CD4-positive, alpha-beta T cell (primary cell): ENCODE measurements around the gene SLC25A39. TPM values are rescaled to one million over a fixed set of nuclear protein-coding genes. Genes with fewer than 3 reads are reported as not detected.

Experiments used
- ATAC-seq: fragments of 200-7000 bp; cut with Tn5 transposase; one replicate; pipeline ENCODE4 v1.10.0; 2022; ENCODE audit warnings: mild to moderate bottlenecking; ENCODE audit not compliant: poor library complexity
- CTCF ChIA-PET: fragments of 350-600 bp; sonication (Branson Sonifier 250); formaldehyde crosslinking; loops from one replicate; lab custom pipeline; 2021; ENCODE audit warnings: antibody characterized with exemption, inconsistent platforms; lab: Charles Lee
- POLR2A ChIA-PET: fragments of 350-600 bp; sonication (Branson Sonifier 250); formaldehyde crosslinking; loops from one replicate; lab custom pipeline; 2021; ENCODE audit warnings: antibody characterized with exemption, inconsistent platforms; lab: Charles Lee
- DNase-seq, 14 experiments: peaks; one replicate each; pipeline ENCODE4 v3.0.0-alpha.2; 2013 to 2020; ENCODE audit warnings: mixed read lengths in 2 of 14
- H3K27ac ChIP-seq, 2 donors: one replicate each; pipeline versions ENCODE4 v1.5.1 to v1.7.0; 2013; ENCODE audit warnings: low read length in 2 of 2, low read depth in 1 of 2, mild to moderate bottlenecking in 1 of 2
- H3K27me3 ChIP-seq, 2 experiments: 1 replicate in 1 of 2; 2 replicates in 1 of 2; pipeline versions ENCODE4 v1.6.1 to v1.7.0; 2013; ENCODE audit warnings: low read length in 2 of 2, control low read depth in 1 of 2, mild to moderate bottlenecking in 1 of 2, moderate library complexity in 1 of 2; ENCODE audit not compliant: insufficient read depth in 2 of 2, control insufficient read depth in 1 of 2
- H3K36me3 ChIP-seq: one replicate; pipeline ENCODE4 v1.6.1; 2013; ENCODE audit warnings: low read length, control low read depth; ENCODE audit not compliant: insufficient read depth
- H3K4me1 ChIP-seq: one replicate; pipeline ENCODE4 v1.6.1; 2013; ENCODE audit warnings: low read length, control low read depth; ENCODE audit not compliant: insufficient read depth
- H3K4me3 ChIP-seq: one replicate; pipeline ENCODE4 v1.5.1; 2013; ENCODE audit warnings: mild to moderate bottlenecking, low read length, moderate library complexity
- H3K9me3 ChIP-seq, 2 experiments: 1 replicate in 1 of 2; 2 replicates in 1 of 2; pipeline versions ENCODE4 v1.6.1 to v1.7.0; 2013; ENCODE audit warnings: low read length in 2 of 2, mild to moderate bottlenecking in 2 of 2, control low read depth in 1 of 2, moderate library complexity in 1 of 2; ENCODE audit not compliant: control insufficient read depth in 1 of 2, insufficient read depth in 1 of 2
- H3K27ac Mint-ChIP-seq: one replicate; pipeline ENCODE4 v1.8.0; 2020; ENCODE audit warnings: mixed read lengths
- H3K27me3 Mint-ChIP-seq: one replicate; pipeline ENCODE4 v1.8.0; 2021; ENCODE audit warnings: mixed read lengths
- H3K36me3 Mint-ChIP-seq: one replicate; pipeline ENCODE4 v1.8.0; 2021; ENCODE audit warnings: low read depth, mixed read lengths
- H3K4me1 Mint-ChIP-seq: one replicate; pipeline ENCODE4 v1.8.0; 2021; ENCODE audit warnings: low read depth, mixed read lengths
- H3K4me3 Mint-ChIP-seq: one replicate; pipeline ENCODE4 v1.8.0; 2020; ENCODE audit warnings: mild to moderate bottlenecking, mixed read lengths
- H3K9me3 Mint-ChIP-seq: one replicate; pipeline ENCODE4 v1.8.0; 2020; ENCODE audit warnings: mixed read lengths
- intact Hi-C, 2 experiments: fragments of 100-400 bp; cut with DNase I in 1 of 2; cut with micrococcal nuclease in 1 of 2; formaldehyde crosslinking; loops; one replicate each; pipeline versions ENCODE4 v1.15.1 to v1.9.0; 2023 to 2025; cut with DNase I, micrococcal nuclease
- total RNA-seq, 174 experiments: library from RNA in 2 of 174; stranded (reverse) in 2 of 174; gene quantifications; one replicate each; pipeline ENCODE4 v1.2.3 and lab custom pipeline; 2021 to 2026
- TF ChIP-seq, protein P1 (sequence below): fragments of 200-600 bp; IDR thresholded peaks from one replicate; pipeline ENCODE4 v1.8.0; 2022; ENCODE audit warnings: antibody characterized with exemption, mild to moderate bottlenecking

SLC25A39 gene
- total RNA-seq, 2 experiments from 2014 or later = 55.5 to 65.5 TPM

- no peaks in the 10 kb centered on the region for H3K27me3 ChIP-seq
- Mint-ChIP-seq H3K4me3 (no peak overlapping the region), H3K36me3 (no peaks in the 10 kb centered on the region), H3K9me3 (no peaks in the 10 kb centered on the region), H3K27ac (no peak overlapping the region), H3K4me1 (no peaks in the 10 kb centered on the region), H3K27me3 (peaks cover 8% of the 10 kb centered on the region)
- no peak for DNase-seq
- H3K4me1 ChIP-seq = peaks cover 13% of the 10 kb centered on the region
- ChIA-PET CTCF (no interaction called here), POLR2A (no interaction called here)
- H3K27ac ChIP-seq = no peak overlapping the region
- no peak overlapping the region for H3K4me3 ChIP-seq
- TF ChIP-seq, protein P1, sequence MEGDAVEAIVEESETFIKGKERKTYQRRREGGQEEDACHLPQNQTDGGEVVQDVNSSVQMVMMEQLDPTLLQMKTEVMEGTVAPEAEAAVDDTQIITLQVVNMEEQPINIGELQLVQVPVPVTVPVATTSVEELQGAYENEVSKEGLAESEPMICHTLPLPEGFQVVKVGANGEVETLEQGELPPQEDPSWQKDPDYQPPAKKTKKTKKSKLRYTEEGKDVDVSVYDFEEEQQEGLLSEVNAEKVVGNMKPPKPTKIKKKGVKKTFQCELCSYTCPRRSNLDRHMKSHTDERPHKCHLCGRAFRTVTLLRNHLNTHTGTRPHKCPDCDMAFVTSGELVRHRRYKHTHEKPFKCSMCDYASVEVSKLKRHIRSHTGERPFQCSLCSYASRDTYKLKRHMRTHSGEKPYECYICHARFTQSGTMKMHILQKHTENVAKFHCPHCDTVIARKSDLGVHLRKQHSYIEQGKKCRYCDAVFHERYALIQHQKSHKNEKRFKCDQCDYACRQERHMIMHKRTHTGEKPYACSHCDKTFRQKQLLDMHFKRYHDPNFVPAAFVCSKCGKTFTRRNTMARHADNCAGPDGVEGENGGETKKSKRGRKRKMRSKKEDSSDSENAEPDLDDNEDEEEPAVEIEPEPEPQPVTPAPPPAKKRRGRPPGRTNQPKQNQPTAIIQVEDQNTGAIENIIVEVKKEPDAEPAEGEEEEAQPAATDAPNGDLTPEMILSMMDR = no peak
- no peaks in the 10 kb centered on the region for H3K9me3 ChIP-seq
- intact Hi-C loops = no loop called here
- ATAC-seq = no peak
- no peaks in the 10 kb centered on the region for H3K36me3 ChIP-seq
These were observed 41.1 kb downstream of the SLC25A39 start for GRCh38 chr17:44283344-44284023.

- no peak for ATAC-seq
- H3K27me3 ChIP-seq = no peaks in the 10 kb centered on the region
- Mint-ChIP-seq H3K36me3 (no peaks in the 10 kb centered on the region), H3K27me3 (peaks cover 5% of the 10 kb centered on the region), H3K9me3 (no peaks in the 10 kb centered on the region), H3K27ac (no peak overlapping the region), H3K4me3 (no peak overlapping the region), H3K4me1 (no peaks in the 10 kb centered on the region)
- CTCF ChIA-PET = no interaction called here
- no peak overlapping the region for H3K27ac ChIP-seq
- POLR2A ChIA-PET = no interaction called here
- intact Hi-C loops = no loop called here
- no peak overlapping the region for H3K4me3 ChIP-seq
- TF ChIP-seq, protein P1 = no peak
- H3K36me3 ChIP-seq = no peaks in the 10 kb centered on the region
- H3K9me3 ChIP-seq = no peaks in the 10 kb centered on the region
- peaks cover 13% of the 10 kb centered on the region for H3K4me1 ChIP-seq
- DNase-seq = no peak
These were observed 42.4 kb downstream of the SLC25A39 start for GRCh38 chr17:44282264-44282663.

GRCh38 chr17:44281570-44281969, 43.1 kb downstream of the SLC25A39 start:
- Histone ChIP-seq H3K4me3 (no peak overlapping the region), H3K27ac (no peak overlapping the region), H3K36me3 (no peaks in the 10 kb centered on the region), H3K9me3 (no peaks in the 10 kb centered on the region), H3K27me3 (no peaks in the 10 kb centered on the region), H3K4me1 (peaks cover 13% of the 10 kb centered on the region)
- Mint-ChIP-seq H3K27ac (no peak overlapping the region), H3K36me3 (no peaks in the 10 kb centered on the region), H3K27me3 (peaks cover 5% of the 10 kb centered on the region), H3K4me1 (no peaks in the 10 kb centered on the region), H3K4me3 (no peak overlapping the region), H3K9me3 (no peaks in the 10 kb centered on the region)
- ATAC-seq = no peak
- no peak for DNase-seq
- CTCF ChIA-PET = no interaction called here
- TF ChIP-seq, protein P1 = no peak
- intact Hi-C loops = no loop called here
- POLR2A ChIA-PET = no interaction called here
